Activated CD4-positive, alpha-beta T cell treated with anti-CD3 and anti-CD28 coated beads, Interleukin-2, amount 50 U/mL, for 48 hours (primary cell): ENCODE data around the gene REG4.

ENCODE experiments used
- DNase-seq, 2 experiments: peaks; one replicate each; pipeline ENCODE4 v3.0.0-alpha.2; 2020

REG4 gene

GRCh38 chr1:119778886-119779560 lies 32.2 kb downstream of the REG4 start:
- no peak for DNase-seq

- DNase-seq, result no peak
These were observed 32.9 kb downstream of the REG4 start for GRCh38 chr1:119778359-119778758.

- no peak for DNase-seq
These were observed 36.3 kb downstream of the REG4 start for GRCh38 chr1:119774746-119775490.

- DNase-seq, result no peak
These were observed 37.5 kb downstream of the REG4 start for GRCh38 chr1:119773711-119774241.

GRCh38 chr1:119772298-119772697 lies 39.0 kb downstream of the REG4 start:
- no peak for DNase-seq

GRCh38 chr1:119771770-119772169 lies 39.5 kb downstream of the REG4 start:
- no peak for DNase-seq

GRCh38 chr1:119771016-119771415 lies 40.2 kb downstream of the REG4 start:
- DNase-seq, result no peak

GRCh38 chr1:119768778-119769177 lies 42.5 kb downstream of the REG4 start, which contains the start of gene HMGCS2:
Gene HMGCS2 (minus strand): TSS chr1:119768905. CDS start chr1:119768844, 61 bp downstream.
- DNase-seq, result no peak

GRCh38 chr1:119767486-119767885 lies 43.8 kb downstream of the REG4 start:
- DNase-seq, result no peak

- no peak for DNase-seq
These were observed 44.9 kb downstream of the REG4 start for GRCh38 chr1:119766374-119766794.

GRCh38 chr1:119764220-119764619 lies 47.0 kb downstream of the REG4 start:
- DNase-seq, result no peak

GRCh38 chr1:119762953-119763352 lies 48.3 kb downstream of the REG4 start:
- no peak for DNase-seq

GRCh38 chr1:119762409-119762808 lies 48.9 kb downstream of the REG4 start:
- DNase-seq, result no peak

GRCh38 chr1:119758584-119758983 lies 52.7 kb downstream of the REG4 start:
- no peak for DNase-seq

- no peak for DNase-seq
These were observed 58.7 kb downstream of the REG4 start for GRCh38 chr1:119752592-119752991.

- no peak for DNase-seq
These were observed 63.2 kb downstream of the REG4 start for GRCh38 chr1:119748040-119748439.

GRCh38 chr1:119747451-119747850 lies 63.8 kb downstream of the REG4 start:
- no peak for DNase-seq

- DNase-seq, result no peak
These were observed 66.2 kb downstream of the REG4 start for GRCh38 chr1:119745034-119745433.

- DNase-seq, result no peak
These were observed 66.7 kb downstream of the REG4 start for GRCh38 chr1:119744598-119744942.
